SK-N-SH (cell line): ENCODE measurements around the gene UPK3B.
"Not testable (repeated sequence)": the region's sequence is repeated elsewhere in the genome, so short reads cannot be mapped to it uniquely, and the experiment has no call there.

Experiments used
- CTCF ChIP-seq: fragments of 200-600 bp; sonication (generic); IDR thresholded peaks from 2 replicates; pipeline ENCODE4 v1.6.1; 2017; ENCODE audit warnings: antibody characterized with exemption, mild to moderate bottlenecking, moderate library complexity
- EP300 ChIP-seq, 2 experiments: IDR thresholded peaks; 2 replicates each; pipeline versions ENCODE4 v1.4.0 to v1.6.1; 2012; ENCODE audit warnings: borderline replicate concordance in 1 of 2, low read depth in 1 of 2, low read length in 1 of 2
- NFIC ChIP-seq: IDR thresholded peaks from 2 replicates; pipeline ENCODE4 v1.4.0; 2012; ENCODE audit warnings: borderline replicate concordance
- POLR2AphosphoS5 ChIP-seq: IDR thresholded peaks from 2 replicates; pipeline ENCODE4 v1.6.1; 2012; ENCODE audit warnings: low read depth, low read length
- RFX5 ChIP-seq: IDR thresholded peaks from 2 replicates; pipeline ENCODE4 v1.6.1; 2012; ENCODE audit warnings: mild to moderate bottlenecking, improper control_type of control experiment, low read length
- USF2 ChIP-seq: fragments of 150-350 bp; IDR thresholded peaks from 2 replicates; pipeline ENCODE4 v1.6.1; 2017; ENCODE audit warnings: antibody characterized with exemption, low read length, low read depth, borderline replicate concordance

GRCh38 chr7:76531643-76532042, 21.3 kb downstream of the UPK3B start:
- TF ChIP-seq POLR2AphosphoS5; NFIC; CTCF; EP300 (IDR thresholded peaks at IDR 0.05; ENCODE audit: borderline replicate concordance in 1 of 2, low read depth in 1 of 2, low read length in 1 of 2); RFX5; USF2: not testable (repeated sequence)
